Activated CD4-positive, alpha-beta T cell treated with anti-CD3 and anti-CD28 coated beads for 36 hours (primary cell): Measurements from ENCODE around the gene PUSL1. TPM values are rescaled to one million over a fixed set of nuclear protein-coding genes. Genes with fewer than 3 reads are reported as not detected.

ENCODE experiments used
- ATAC-seq: fragments of 200-7000 bp; cut with Tn5 transposase; one replicate; pipeline ENCODE4 v1.10.0; 2021; ENCODE audit warnings: mild to moderate bottlenecking, moderate library complexity
- CTCF ChIA-PET: fragments of 350-600 bp; sonication (Branson Sonifier 250); formaldehyde crosslinking; loops from one replicate; lab custom pipeline; 2021; ENCODE audit warnings: antibody characterized with exemption; lab: Charles Lee
- POLR2A ChIA-PET: fragments of 350-600 bp; sonication (Branson Sonifier 250); formaldehyde crosslinking; loops from one replicate; lab custom pipeline; 2021; ENCODE audit warnings: antibody characterized with exemption, inconsistent platforms; lab: Charles Lee
- DNase-seq: peaks from one replicate; pipeline ENCODE4 v3.0.0-alpha.2; 2020
- H3K27ac Mint-ChIP-seq: one replicate; pipeline ENCODE4 v1.8.0; 2021; ENCODE audit warnings: mixed read lengths
- H3K27me3 Mint-ChIP-seq: one replicate; pipeline ENCODE4 v1.8.0; 2021; ENCODE audit warnings: mixed read lengths
- H3K36me3 Mint-ChIP-seq: one replicate; pipeline ENCODE4 v1.8.0; 2021; ENCODE audit warnings: low read depth, mixed read lengths
- H3K4me1 Mint-ChIP-seq: one replicate; pipeline ENCODE4 v1.8.0; 2021; ENCODE audit warnings: mixed read lengths
- H3K4me3 Mint-ChIP-seq: one replicate; pipeline ENCODE4 v1.8.0; 2021; ENCODE audit warnings: mild to moderate bottlenecking, moderate library complexity, mixed read lengths
- H3K9me3 Mint-ChIP-seq: one replicate; pipeline ENCODE4 v1.8.0; 2021; ENCODE audit warnings: low read depth, mixed read lengths
- intact Hi-C, 2 experiments: fragments of 100-400 bp; cut with DNase I in 1 of 2; cut with micrococcal nuclease in 1 of 2; formaldehyde crosslinking; loops; one replicate each; pipeline versions ENCODE4 v1.14.2 to v1.15.1; 2022 to 2024; cut with DNase I, micrococcal nuclease
- total RNA-seq, 2 experiments: library from RNA; stranded (reverse); gene quantifications; one replicate each; pipeline ENCODE4 v1.2.3, GENCODE V29; 2021

Gene PUSL1
- total RNA-seq, 2 experiments from 2014 or later, result 13.7 to 18.0 TPM

DNA sequence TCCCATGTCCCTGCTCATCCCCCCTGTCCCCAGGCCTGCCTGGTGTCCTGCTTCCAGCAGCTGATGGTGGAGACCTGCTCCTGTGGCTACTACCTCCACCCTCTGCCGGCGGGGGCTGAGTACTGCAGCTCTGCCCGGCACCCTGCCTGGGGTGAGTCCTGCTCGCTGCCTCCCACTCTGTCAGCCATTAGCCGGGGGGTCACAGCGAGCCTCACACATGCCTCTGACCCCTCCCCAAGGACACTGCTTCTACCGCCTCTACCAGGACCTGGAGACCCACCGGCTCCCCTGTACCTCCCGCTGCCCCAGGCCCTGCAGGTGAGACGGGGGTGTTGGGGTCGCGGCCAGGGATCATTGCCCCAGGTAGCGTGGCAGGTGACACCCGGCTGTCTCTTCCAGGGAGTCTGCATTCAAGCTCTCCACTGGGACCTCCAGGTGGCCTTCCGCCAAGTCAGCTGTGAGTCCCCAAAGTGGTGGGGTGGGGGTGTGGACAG, 18.1 kb upstream of the PUSL1 start:
- CTCF ChIA-PET, result interaction anchor here (0.7 kb wide), 1 partner anchor 257 kb away, joined by 4 read pairs; no protein-coding TSS in a partner anchor
- Mint-ChIP-seq H3K27me3 (no peaks in the 10 kb centered on the region), H3K4me3 (no peak overlapping the region), H3K4me1 (no peaks in the 10 kb centered on the region), H3K27ac (no peak overlapping the region), H3K36me3 (no peaks in the 10 kb centered on the region), H3K9me3 (no peaks in the 10 kb centered on the region)
- intact Hi-C loops, result loop anchor here (5.0 kb wide), 2 partner anchors 168 to 308 kb away; partner anchors contain the start of gene PERM1 (in 1 of the 2)
- ATAC-seq, result peak; percentile 65
- peak; percentile 80 for DNase-seq
- POLR2A ChIA-PET, result no interaction called here

DNA sequence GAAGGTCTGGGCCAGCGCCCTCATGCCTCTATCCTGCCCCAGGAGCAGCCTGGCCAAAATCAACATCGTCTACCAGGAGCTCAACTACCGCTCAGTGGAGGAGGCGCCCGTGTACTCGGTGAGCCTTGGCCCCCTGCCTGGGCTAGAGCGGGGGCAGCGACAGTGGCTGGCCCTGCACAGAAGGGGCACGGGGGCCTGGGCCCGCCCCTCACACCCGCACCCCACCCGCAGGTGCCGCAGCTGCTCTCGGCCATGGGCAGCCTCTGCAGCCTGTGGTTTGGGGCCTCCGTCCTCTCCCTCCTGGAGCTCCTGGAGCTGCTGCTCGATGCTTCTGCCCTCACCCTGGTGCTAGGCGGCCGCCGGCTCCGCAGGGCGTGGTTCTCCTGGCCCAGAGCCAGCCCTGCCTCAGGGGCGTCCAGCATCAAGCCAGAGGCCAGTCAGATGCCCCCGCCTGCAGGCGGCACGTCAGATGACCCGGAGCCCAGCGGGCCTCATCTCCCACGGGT, 17.3 kb upstream of the PUSL1 start:
- no peaks in the 10 kb centered on the region for H3K9me3 Mint-ChIP-seq
- H3K27ac Mint-ChIP-seq, result no peak overlapping the region
- intact Hi-C loops, result loop anchor here (5.0 kb wide), 2 partner anchors 169 to 309 kb away; partner anchors contain the start of gene PERM1 (in 1 of the 2)
- POLR2A ChIA-PET, result interaction anchor here (0.5 to 0.6 kb wide), 2 partner anchors 74 to 389 kb away, joined by 3 to 5 read pairs; no protein-coding TSS in a partner anchor
- no peaks in the 10 kb centered on the region for H3K4me1 Mint-ChIP-seq
- no peak overlapping the region for H3K4me3 Mint-ChIP-seq
- CTCF ChIA-PET, result interaction anchor here (0.6 to 1.6 kb wide), 3 partner anchors 169 to 258 kb away, joined by 4 to 9 read pairs (median 4); no protein-coding TSS in a partner anchor
- DNase-seq, result no peak
- H3K27me3 Mint-ChIP-seq, result no peaks in the 10 kb centered on the region
- ATAC-seq, result no peak
- no peaks in the 10 kb centered on the region for H3K36me3 Mint-ChIP-seq

DNA sequence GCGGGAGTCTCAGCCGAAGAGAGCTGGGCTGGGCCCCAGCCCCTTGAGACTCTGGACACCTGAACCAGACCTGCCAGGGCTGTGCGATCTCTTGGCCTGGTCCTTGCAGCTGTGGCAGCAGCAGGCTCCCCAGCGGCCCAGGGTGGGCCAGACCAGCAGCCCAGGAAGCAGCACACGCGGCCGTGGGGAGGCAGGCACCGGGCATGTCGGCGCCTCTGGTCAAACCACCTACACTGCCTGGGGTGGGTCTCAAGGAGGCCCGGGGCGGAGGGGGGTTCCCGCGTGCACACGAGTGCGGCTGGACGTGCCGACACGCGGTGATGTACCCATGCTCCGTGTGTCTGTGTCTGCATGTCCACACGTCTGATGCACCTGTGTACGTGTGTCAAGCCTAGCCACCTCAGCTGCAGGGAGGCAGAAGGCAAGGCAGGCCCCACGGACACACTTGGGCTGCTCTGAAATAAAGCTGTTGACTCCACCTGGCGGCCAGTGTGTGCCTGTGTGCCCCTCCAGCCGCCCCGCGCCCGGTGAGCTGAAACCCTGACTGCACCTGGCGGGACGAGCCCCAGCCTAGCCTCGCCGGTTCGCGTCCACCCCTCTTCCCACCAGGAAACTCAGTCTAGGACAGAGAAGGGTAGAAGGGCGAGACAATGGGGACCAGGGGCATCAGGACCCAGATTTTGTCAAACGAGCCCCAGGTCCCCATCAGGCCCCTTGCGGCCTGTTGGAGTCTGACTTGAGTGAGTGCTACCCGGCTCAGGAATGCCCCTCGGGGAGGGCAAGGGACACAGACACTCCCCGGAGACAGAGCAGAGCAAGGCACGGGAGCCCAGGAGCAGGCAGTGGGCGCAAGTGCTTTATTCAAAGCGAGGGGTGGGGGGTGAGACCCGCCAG, 16.6 kb upstream of the PUSL1 start:
- no peaks in the 10 kb centered on the region for H3K36me3 Mint-ChIP-seq
- no peaks in the 10 kb centered on the region for H3K4me1 Mint-ChIP-seq
- ChIA-PET POLR2A (interaction anchor here (0.5 to 0.6 kb wide), 2 partner anchors 75 to 389 kb away, joined by 3 to 5 read pairs; no protein-coding TSS in a partner anchor), CTCF (interaction anchor here (0.6 to 1.6 kb wide), 2 partner anchors 170 to 194 kb away, joined by 4 to 9 read pairs; no protein-coding TSS in a partner anchor)
- H3K27me3 Mint-ChIP-seq, result no peaks in the 10 kb centered on the region
- DNase-seq, result peak; percentile 74
- intact Hi-C loops, result loop anchor here (1.0 to 5.0 kb wide), 3 partner anchors 169 to 309 kb away; partner anchors contain the start of gene PERM1 (in 1 of the 2)
- peak; percentile 72 for ATAC-seq
- no peak overlapping the region for H3K27ac Mint-ChIP-seq
- H3K9me3 Mint-ChIP-seq, result no peaks in the 10 kb centered on the region
- no peak overlapping the region for H3K4me3 Mint-ChIP-seq

GRCh38 chr1:1292442-1292779, 16.0 kb upstream of the PUSL1 start:
- intact Hi-C loops, result loop anchor here (1.0 to 5.0 kb wide), 3 partner anchors 170 to 310 kb away; partner anchors contain the start of gene PERM1 (in 1 of the 2)
- CTCF ChIA-PET, result interaction anchor here (1.6 kb wide), 1 partner anchor 170 kb away, joined by 9 read pairs; no protein-coding TSS in a partner anchor
- H3K27me3 Mint-ChIP-seq, result no peaks in the 10 kb centered on the region
- H3K27ac Mint-ChIP-seq, result no peak overlapping the region
- no peaks in the 10 kb centered on the region for H3K4me1 Mint-ChIP-seq
- POLR2A ChIA-PET, result no interaction called here
- DNase-seq (no peak), ATAC-seq (no peak)
- H3K9me3 Mint-ChIP-seq, result no peaks in the 10 kb centered on the region
- no peaks in the 10 kb centered on the region for H3K36me3 Mint-ChIP-seq
- no peak overlapping the region for H3K4me3 Mint-ChIP-seq

DNA sequence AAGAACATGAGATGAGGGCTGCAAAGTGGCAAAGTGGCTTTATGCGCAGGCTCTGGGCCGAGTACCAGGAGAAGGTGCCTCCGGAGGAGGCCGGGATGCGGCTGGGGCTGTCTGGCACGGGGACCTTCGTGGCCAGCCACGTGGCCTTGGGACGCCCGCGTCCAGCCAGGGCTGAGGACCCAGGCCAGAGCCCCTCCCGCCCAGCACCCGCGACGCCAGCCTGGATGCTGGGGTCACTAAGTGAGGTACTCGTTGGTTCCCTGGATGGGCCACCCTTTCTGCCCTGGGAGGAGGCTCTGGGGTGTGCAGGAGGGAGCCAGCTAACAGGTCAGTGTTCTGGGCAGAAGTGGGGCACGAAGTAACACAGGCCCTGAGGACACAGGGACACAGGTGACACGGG, 15.5 kb upstream of the PUSL1 start:
- no peaks in the 10 kb centered on the region for H3K4me1 Mint-ChIP-seq
- POLR2A ChIA-PET, result no interaction called here
- CTCF ChIA-PET, result interaction anchor here (0.6 kb wide), 1 partner anchor 170 kb away, joined by 4 read pairs; no protein-coding TSS in a partner anchor
- intact Hi-C loops, result loop anchor here (1.0 to 5.0 kb wide), 3 partner anchors 171 to 311 kb away; partner anchors contain the start of gene PERM1 (in 1 of the 2)
- H3K9me3 Mint-ChIP-seq, result no peaks in the 10 kb centered on the region
- no peaks in the 10 kb centered on the region for H3K27me3 Mint-ChIP-seq
- H3K27ac Mint-ChIP-seq, result no peak overlapping the region
- no peak overlapping the region for H3K4me3 Mint-ChIP-seq
- H3K36me3 Mint-ChIP-seq, result no peaks in the 10 kb centered on the region
- DNase-seq, result no peak
- ATAC-seq, result no peak

DNA sequence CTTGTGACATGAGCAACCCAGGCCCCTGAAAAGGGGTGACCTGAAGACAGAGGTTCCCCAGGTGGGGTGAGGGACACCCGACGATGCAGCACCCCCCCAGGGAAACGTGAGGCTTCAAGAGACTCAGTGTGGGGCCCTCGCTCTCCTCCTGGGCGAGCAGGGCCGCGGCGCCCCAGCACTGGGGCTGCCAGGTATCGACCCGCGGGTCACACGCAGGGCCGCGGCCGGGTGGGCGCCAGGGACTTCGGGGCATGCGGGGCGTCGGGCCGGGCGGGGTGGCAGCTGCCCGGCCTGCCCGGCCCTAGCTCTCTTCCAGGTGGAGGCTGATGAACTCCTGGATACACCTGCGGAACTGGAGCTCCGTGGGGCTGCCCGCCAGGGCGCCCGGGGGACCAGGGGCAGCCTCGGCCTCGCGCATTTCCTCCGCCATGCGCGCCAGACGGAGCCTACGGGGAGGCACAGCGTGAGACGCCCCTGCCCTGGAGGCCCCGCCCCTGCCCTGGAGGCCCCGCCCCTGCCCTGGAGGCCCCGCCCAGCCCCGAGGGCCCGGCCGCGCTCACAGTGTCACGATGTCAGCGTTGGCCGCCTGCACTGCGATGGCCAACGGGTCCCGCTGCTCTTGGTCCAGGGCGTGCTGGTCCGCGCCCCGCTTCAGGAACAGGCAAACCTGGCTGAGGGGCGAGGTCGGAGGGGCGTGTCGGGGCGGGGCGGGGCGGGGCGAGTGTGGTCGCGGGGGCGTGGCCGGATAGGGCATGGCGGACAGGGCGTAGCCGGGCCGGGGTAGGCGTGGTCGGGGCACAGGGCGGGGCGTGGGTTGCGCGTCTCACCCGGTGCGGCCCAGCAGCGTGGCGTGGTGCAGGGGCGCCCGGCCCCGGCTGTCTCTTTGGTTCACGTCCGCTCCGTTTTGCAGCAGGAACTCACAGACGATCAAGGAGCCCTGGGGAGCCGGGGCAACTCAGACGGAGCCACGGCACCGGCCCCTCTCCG, 14.8 kb upstream of the PUSL1 start:
- Mint-ChIP-seq H3K36me3 (no peaks in the 10 kb centered on the region), H3K4me3 (no peak overlapping the region), H3K4me1 (no peaks in the 10 kb centered on the region), H3K27me3 (no peaks in the 10 kb centered on the region), H3K27ac (no peak overlapping the region), H3K9me3 (no peaks in the 10 kb centered on the region)
- CTCF ChIA-PET, result interaction anchor here (0.6 kb wide), 1 partner anchor 171 kb away, joined by 4 read pairs; no protein-coding TSS in a partner anchor
- ATAC-seq, result no peak
- POLR2A ChIA-PET, result no interaction called here
- DNase-seq, result no peak
- intact Hi-C loops, result loop anchor here (5.0 kb wide), 2 partner anchors 171 to 311 kb away; partner anchors contain the start of gene PERM1 (in 1 of the 2)

DNA sequence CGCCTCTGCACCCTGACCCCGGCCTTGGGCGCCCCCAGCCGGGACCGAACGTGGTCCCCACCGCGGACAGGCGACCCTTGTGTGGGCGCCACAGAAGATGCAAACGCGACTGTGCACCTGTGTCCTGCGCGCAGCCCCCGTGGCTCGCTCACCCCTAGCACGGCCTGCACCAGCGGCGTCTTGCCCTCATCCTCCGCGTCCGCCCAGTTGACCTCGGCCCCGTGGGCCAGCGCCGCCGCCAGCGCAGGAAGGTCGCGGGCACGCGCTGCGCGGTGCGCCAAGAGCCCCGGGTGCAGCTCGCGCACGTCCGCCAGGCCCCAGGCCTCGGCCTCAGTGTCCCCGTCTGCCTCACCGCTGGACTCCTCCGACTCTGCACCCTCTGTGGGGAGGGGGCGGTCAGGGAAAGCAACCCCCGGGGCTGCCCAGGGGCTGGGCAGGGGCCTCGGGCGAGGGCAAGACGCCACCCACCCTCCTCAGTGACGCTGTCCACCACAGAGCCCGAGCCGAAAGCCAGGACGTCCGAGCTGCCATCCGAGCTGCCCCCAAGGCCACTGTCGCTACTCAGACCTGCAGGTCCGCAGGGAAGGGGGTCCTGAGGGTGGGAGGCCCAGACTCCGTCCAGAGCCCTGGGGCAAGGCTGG, 14.0 kb upstream of the PUSL1 start:
- H3K27ac Mint-ChIP-seq, result no peak overlapping the region
- H3K9me3 Mint-ChIP-seq, result no peaks in the 10 kb centered on the region
- ChIA-PET CTCF (no interaction called here), POLR2A (no interaction called here)
- H3K4me1 Mint-ChIP-seq, result no peaks in the 10 kb centered on the region
- no peak overlapping the region for H3K4me3 Mint-ChIP-seq
- ATAC-seq (no peak), DNase-seq (no peak)
- no peaks in the 10 kb centered on the region for H3K27me3 Mint-ChIP-seq
- intact Hi-C loops, result loop anchor here (5.0 kb wide), 2 partner anchors 172 to 312 kb away; partner anchors contain the start of gene PERM1 (in 1 of the 2)
- H3K36me3 Mint-ChIP-seq, result no peaks in the 10 kb centered on the region

GRCh38 chr1:1295154-1295923, 13.1 kb upstream of the PUSL1 start:
- Mint-ChIP-seq H3K27ac (no peak overlapping the region), H3K4me1 (no peaks in the 10 kb centered on the region), H3K9me3 (no peaks in the 10 kb centered on the region), H3K36me3 (no peaks in the 10 kb centered on the region), H3K27me3 (no peaks in the 10 kb centered on the region), H3K4me3 (no peak overlapping the region)
- ChIA-PET CTCF (interaction anchor here (1.3 kb wide), 1 partner anchor 18 kb away, joined by 3 read pairs; no protein-coding TSS in a partner anchor), POLR2A (no interaction called here)
- intact Hi-C loops, result no loop called here
- DNase-seq (no peak), ATAC-seq (no peak)

DNA sequence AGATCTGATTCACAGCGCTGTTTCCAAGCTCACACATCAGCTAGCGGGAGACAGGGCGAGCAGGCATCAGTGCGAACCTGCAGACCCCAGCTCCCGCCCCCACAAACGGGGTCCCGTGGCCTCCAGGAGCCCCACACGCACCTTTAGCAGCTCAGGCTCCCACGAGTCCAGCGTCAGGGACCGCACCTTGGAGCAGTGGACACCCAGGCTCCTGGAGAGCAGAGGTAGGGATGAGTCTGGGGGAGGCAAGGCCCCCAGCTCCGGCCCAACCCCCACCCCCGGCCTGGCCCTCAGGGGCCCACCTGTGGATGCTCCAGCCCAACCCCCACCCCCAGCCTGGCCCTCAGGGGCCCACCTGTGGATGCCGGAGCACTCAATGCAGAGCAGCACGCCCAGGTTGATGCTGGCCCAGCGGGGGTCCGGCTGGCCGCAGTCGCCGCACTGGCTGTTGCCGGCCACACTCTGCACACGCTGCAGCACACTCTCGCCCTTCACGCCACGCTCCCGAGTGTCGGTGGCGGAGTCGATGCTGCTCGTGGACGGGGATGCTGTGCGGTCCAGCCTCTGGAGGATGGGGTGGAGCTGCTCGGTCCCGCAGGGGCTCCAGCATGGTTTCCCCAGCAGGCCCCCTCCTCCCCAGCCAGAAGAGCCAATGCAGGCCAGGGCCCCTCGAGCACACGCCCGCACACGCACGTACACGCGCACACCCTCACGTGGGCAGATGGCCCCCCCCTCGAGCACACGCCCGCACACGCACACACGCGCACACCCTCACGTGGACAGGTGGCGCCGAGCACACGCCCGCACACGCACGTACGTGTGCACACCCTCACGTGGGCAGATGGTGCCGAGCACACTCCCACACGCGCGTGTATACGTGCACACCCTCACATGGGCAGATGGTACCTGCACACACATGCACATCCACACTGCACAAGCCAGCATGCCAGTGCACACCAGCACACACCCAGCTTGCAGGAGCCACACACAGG, 12.0 kb upstream of the PUSL1 start:
- Mint-ChIP-seq H3K4me1 (no peaks in the 10 kb centered on the region), H3K27ac (no peak overlapping the region), H3K4me3 (no peak overlapping the region), H3K36me3 (no peaks in the 10 kb centered on the region), H3K27me3 (no peaks in the 10 kb centered on the region), H3K9me3 (no peaks in the 10 kb centered on the region)
- POLR2A ChIA-PET, result no interaction called here
- intact Hi-C loops, result no loop called here
- no peak for DNase-seq
- ATAC-seq, result no peak
- CTCF ChIA-PET, result interaction anchor here (1.3 kb wide), 1 partner anchor 19 kb away, joined by 3 read pairs; no protein-coding TSS in a partner anchor
